ENCODE results near the gene ZKSCAN5.

Gene ZKSCAN5

DNA sequence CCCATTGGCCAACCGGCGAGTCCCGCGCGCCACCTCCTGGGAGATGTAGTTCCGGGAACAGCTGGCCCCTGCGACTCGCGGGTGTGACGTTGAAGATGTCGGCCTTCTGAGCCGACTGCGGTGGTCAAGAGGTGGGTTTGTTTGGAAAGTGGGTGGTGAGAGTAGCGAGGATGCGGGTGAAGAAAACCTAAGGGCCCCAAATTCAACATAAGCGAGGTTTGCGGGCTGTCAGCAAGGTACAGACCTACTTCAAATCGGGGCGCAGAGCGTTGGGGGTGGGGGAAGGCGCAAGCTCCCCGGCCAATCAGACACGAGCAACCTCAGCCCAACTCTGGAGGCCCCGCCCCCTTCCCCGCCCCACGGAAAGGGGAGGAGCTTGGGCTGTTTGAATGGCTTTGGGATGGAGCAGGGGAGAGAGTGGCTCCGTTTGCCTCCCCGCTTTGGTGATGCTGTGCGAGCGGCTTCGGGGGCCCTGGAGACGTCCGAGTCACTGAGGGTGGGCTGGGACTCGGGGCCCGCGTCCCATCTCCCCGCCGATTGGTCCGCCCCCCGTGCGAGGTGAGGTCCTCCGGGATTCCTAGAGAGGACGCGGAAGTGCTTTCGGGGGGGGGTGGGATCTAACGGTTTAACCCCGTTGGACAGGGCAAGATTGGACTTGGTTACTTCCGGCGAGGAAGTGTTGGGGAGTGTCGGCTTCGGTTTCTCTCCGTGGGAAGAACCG, at the start of gene ZKSCAN5:
TSS of gene ZKSCAN5 (plus strand) at position 60 of the 721 bp plus-strand sequence. CDS start 1,383 bp downstream, outside the sequence.
- peak; percentile 94 for DNase-seq (ENCODE audit: low read depth)

- DNase-seq (ENCODE audit: low read depth): no peak
These were observed 48.6 kb upstream of the ZKSCAN5 start for GRCh38 chr7:99455874-99456273.

- no peak for DNase-seq (ENCODE audit: low read depth)
These were observed 48.2 kb upstream of the ZKSCAN5 start for GRCh38 chr7:99456288-99456687.

GRCh38 chr7:99457050-99457649, 47.3 kb upstream of the ZKSCAN5 start:
- no peak for DNase-seq (ENCODE audit: low read depth)

DNA sequence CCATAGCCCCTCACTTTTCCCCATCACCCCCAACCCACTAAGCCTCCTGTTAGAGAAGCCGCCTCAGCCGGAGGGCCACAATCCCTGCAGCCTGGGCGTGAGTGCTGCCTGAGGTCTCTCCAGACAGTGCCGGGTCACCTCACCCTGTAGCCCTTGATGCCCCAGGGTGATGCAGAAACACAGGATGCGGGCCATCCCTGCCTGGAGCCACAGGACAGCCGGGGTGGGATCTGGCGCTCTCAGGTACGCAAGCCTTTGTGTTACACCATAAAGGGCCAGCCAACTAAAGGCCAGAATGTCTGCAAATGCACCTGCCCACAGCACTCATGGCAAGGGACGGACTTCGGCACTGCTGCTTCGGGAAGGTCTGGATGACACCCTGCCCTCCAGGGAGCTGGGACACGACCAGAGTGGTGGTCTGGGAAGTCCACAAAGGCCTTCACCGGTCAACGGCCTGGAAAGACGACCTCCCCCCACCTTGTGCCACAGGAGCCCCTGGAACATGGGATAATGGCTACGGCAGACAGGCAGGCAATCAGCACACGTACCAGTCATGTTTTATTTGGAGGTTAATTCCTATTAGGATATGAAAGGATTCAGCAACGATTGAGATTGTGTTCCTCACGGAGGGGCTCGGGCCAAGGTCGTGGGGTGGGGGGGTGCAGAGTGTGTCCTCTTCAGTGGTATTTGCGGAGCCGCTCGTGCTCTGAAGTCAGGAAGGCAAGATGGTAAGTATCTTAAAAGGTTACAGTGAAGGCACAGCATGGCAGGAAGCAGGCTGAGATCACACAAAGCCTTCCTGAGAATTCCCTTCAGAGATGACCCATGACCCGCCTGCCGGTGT, 46.6 kb upstream of the ZKSCAN5 start:
- no peak for DNase-seq (ENCODE audit: low read depth)

GRCh38 chr7:99459087-99459486, 45.4 kb upstream of the ZKSCAN5 start:
- no peak for DNase-seq (ENCODE audit: low read depth)

DNA sequence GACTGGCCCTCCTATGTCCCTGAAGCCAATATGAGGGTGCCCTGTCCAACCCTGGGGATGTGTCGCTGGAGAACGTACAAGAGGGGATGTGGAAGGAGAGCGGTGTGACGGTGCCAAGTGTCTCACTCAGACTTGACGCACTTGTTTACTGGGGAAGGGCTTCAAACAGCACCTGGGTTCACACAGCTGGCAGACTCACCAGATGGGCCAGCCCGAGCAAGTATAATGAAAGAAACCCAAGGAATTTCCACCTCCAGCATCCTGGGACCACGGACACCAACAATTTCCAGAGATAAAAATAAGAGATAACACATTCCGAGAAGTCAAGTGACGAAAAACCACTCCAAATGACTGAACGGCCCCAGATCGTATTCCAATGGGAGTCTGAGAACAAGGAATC, 43.8 kb upstream of the ZKSCAN5 start:
- DNase-seq (ENCODE audit: low read depth): no peak

DNA sequence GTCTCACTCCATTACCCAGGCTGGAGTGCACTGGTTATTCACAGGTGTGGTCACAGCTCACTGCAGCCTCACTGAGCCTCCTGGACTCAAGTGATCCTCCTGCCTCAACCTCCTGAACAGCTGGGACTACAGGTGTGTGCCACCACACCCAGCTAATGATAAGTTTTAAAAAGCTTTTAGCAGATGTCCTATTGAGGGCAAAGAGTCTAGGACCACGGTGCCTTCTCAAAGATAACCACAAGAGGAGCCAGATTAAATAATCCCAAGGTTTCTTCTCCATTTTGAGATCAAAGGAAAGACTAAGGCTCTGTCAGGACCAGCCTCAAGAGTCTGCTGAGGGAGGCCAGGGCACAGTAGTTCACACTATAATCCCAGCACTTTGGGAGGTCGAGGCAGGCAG, 43.2 kb upstream of the ZKSCAN5 start:
- no peak for DNase-seq (ENCODE audit: low read depth)

DNA sequence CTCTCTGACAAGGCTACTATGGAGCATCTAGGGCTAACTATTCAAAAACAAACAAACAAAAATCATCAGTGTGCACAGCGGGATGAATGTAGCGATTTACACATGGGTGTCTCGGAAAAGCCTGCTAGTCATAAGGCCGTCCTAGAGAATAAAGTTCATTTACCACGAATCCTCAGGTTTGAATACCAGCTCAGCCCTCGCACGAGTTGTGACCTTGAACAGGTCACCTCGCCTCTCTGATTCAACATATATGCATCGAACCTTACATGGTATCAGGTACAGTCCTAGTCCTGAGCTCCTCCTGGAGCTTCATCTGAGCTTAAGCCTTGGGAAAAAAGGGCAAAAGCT, 39.1 kb upstream of the ZKSCAN5 start:
- no peak for DNase-seq (ENCODE audit: low read depth)

GRCh38 chr7:99468336-99468918, 36.0 kb upstream of the ZKSCAN5 start:
- no peak for DNase-seq (ENCODE audit: low read depth)

- no peak for DNase-seq (ENCODE audit: low read depth)
These were observed 34.9 kb upstream of the ZKSCAN5 start for GRCh38 chr7:99469381-99470065.

GRCh38 chr7:99472561-99473314, 31.7 kb upstream of the ZKSCAN5 start, which contains the start of gene ZNF789:
Gene ZNF789 (plus strand): TSS chr7:99472890. CDS start chr7:99476457, 3,567 bp downstream.
- DNase-seq (ENCODE audit: low read depth): peak; percentile 98

DNA sequence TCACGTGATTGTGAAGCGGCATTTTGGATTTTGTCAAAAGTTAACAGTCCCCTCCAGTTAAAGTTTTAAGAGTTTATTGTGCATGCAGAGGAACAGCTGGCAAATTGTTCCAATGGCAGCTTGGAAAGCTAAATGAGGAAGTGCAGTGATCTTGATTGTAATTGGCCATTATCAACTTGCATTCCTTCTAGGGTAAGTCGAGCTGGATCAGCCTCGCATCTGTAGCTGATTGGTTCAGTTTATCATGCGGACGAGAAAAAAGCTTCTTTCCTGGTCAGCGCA, 31.2 kb upstream of the ZKSCAN5 start:
- DNase-seq (ENCODE audit: low read depth): no peak

GRCh38 chr7:99476107-99476506, 28.4 kb upstream of the ZKSCAN5 start:
- DNase-seq (ENCODE audit: low read depth): no peak

GRCh38 chr7:99478464-99479440, 25.7 kb upstream of the ZKSCAN5 start:
- no peak for DNase-seq (ENCODE audit: low read depth)

DNA sequence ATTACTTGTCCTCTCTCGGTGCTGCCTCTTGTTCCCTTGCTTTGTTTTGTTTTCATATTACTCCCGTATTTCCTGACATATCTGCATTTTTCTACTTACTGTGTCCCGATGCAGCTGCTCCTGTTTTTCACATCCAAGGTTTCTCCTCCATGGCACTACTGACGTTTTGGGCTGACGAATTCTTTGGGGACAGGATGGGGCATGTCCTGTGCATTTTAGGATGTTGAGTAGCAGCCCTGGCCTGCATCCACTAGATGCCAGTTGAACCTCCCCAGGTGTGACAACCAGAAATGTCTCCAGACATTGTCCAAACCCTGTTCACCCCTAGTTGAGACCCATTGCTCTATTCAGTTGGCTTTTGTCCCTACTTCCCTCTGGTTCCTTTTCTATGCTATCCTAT, 19.4 kb upstream of the ZKSCAN5 start:
- no peak for DNase-seq (ENCODE audit: low read depth)

DNA sequence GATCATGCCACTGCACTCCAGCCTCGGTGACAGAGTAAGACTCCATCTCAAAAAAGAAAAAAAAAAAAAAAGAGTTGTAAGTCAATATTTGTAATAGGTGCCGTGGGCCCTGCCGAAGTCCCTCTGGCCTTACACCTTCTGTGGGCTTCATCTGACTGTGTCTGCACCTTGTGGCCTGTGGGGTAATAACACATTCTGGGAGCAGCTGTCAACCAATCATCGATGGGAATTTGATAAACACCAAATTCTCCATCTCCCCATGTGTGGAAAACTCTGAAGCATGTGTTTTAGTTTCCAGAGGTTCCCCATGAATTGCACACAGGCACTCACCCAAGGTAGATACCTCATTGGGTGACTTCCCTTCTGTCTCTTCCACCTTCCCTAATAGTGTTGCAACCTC, 15.2 kb upstream of the ZKSCAN5 start:
- DNase-seq (ENCODE audit: low read depth): no peak

DNA sequence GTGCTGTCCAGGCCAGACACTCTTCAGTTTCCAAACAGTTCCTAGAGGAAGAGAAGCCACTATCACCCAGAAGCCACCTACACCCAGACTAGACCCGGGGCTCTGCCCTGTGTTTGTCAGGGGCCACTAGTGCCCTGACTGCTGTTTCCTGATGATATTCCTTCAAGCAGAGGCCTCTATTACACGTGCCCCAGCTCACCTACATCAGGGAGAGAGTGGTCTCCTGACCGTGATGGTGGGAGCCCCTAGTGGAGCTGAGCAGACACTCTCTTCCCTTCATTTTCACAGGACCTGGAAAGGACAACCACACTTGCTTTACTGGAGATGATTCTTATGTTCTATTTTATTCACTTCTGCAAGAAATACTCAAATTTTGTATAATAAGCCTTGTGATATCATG, 13.6 kb upstream of the ZKSCAN5 start:
- no peak for DNase-seq (ENCODE audit: low read depth)

- no peak for DNase-seq (ENCODE audit: low read depth)
These were observed 10.6 kb upstream of the ZKSCAN5 start for GRCh38 chr7:99493823-99494222.

All from activated T-helper 9 cell treated with anti-CD3 and anti-CD28 coated beads, Interleukin-2, amount 50 U/mL, for 16 hours (primary cell).